Measurements from ENCODE around the gene AKAP5. TPM values are rescaled to one million over a fixed set of nuclear protein-coding genes. Genes with fewer than 3 reads are reported as not detected.

AKAP5 gene
- total RNA-seq, 1 experiment from 2014 or later = 3.0 TPM

GRCh38 chr14:64465191-64465822 is at the start of gene AKAP5 (continued):
- TF ChIP-seq FOXJ3 (CRISPR knock-in tag; IDR thresholded peaks at IDR 0.05; ENCODE audit: borderline replicate concordance) (no peak), PRRX2 (CRISPR knock-in tag; IDR thresholded peaks at IDR 0.05) (no peak), ZNF423 (CRISPR knock-in tag; IDR thresholded peaks at IDR 0.05) (peak; percentile 69), TEAD1 (CRISPR knock-in tag; IDR thresholded peaks at IDR 0.05) (no peak), KAT7 (CRISPR knock-in tag; IDR thresholded peaks at IDR 0.05; ENCODE audit: borderline replicate concordance) (0 out of 2 replicates have a peak, but pooled peaks have one; percentile 53), MYBL2 (CRISPR knock-in tag; IDR thresholded peaks at IDR 0.05) (no peak), SMAD4 (CRISPR knock-in tag; IDR thresholded peaks at IDR 0.05) (no peak), MXD4 (CRISPR knock-in tag; IDR thresholded peaks at IDR 0.05; ENCODE audit: borderline replicate concordance) (no peak), USF2 (CRISPR knock-in tag; IDR thresholded peaks at IDR 0.05) (peak; percentile 42; the same call in 1 of the 2 replicates)

- ATAC-seq (no peak), DNase-seq (ENCODE audit: low spot score) (no peak)
- ChIA-PET CTCF (interaction anchor here (1.1 kb wide), 1 partner anchor 14 kb away, joined by 4 read pairs; no protein-coding TSS in a partner anchor), POLR2A (no interaction called here)
- H3K36me3 Mint-ChIP-seq = peaks cover 79% of the 10 kb centered on the region
- TF ChIP-seq EMX1 (CRISPR knock-in tag; IDR thresholded peaks at IDR 0.05) (no peak), GABPB1 (CRISPR knock-in tag; IDR thresholded peaks at IDR 0.05) (no peak), NR3C1 (CRISPR knock-in tag; conservative IDR thresholded peaks at IDR 0.05; ENCODE audit: low read depth) (no peak)
- H3K9me3 Mint-ChIP-seq = no peaks in the 10 kb centered on the region
- no peak overlapping the region for H3K27ac Mint-ChIP-seq
- H3K27me3 Mint-ChIP-seq (ENCODE audit: low read depth) = no peaks in the 10 kb centered on the region
- H3K4me1 Mint-ChIP-seq = no peaks in the 10 kb centered on the region
- no peak overlapping the region for H3K4me3 Mint-ChIP-seq
These were observed 48.9 kb upstream of the AKAP5 start for GRCh38 chr14:64416348-64416932.

GRCh38 chr14:64417055-64417770 is 48.1 kb upstream of the AKAP5 start:
- H3K9me3 Mint-ChIP-seq = no peaks in the 10 kb centered on the region
- H3K27me3 Mint-ChIP-seq (ENCODE audit: low read depth) = no peaks in the 10 kb centered on the region
- no peak overlapping the region for H3K4me3 Mint-ChIP-seq
- H3K27ac Mint-ChIP-seq = peak overlapping the region; percentile 71; the same call in 1 of the 2 replicates
- ATAC-seq (no peak), DNase-seq (ENCODE audit: low spot score) (no peak)
- CTCF ChIA-PET = interaction anchor here (0.8 to 1.3 kb wide), 2 partner anchors 13 to 73 kb away, joined by 3 to 4 read pairs; no protein-coding TSS in a partner anchor
- H3K4me1 Mint-ChIP-seq = no peaks in the 10 kb centered on the region
- TF ChIP-seq PRDM15 (CRISPR knock-in tag; IDR thresholded peaks at IDR 0.05) (no peak), SOX15 (CRISPR knock-in tag; IDR thresholded peaks at IDR 0.05) (no peak), NFE2L1 (CRISPR knock-in tag; IDR thresholded peaks at IDR 0.05) (no peak), PRRX2 (CRISPR knock-in tag; IDR thresholded peaks at IDR 0.05) (no peak), ZNF416 (CRISPR knock-in tag; IDR thresholded peaks at IDR 0.05) (no peak)
- POLR2A ChIA-PET = no interaction called here
- peaks cover 78% of the 10 kb centered on the region for H3K36me3 Mint-ChIP-seq

GRCh38 chr14:64417771-64418125 is 47.6 kb upstream of the AKAP5 start:
- Mint-ChIP-seq H3K4me1 (no peaks in the 10 kb centered on the region), H3K9me3 (no peaks in the 10 kb centered on the region), H3K27me3 (ENCODE audit: low read depth) (no peaks in the 10 kb centered on the region), H3K36me3 (peaks cover 80% of the 10 kb centered on the region), H3K4me3 (no peak overlapping the region), H3K27ac (no peak overlapping the region)
- ATAC-seq = no peak
- no peak for DNase-seq (ENCODE audit: low spot score)
- CTCF ChIA-PET = interaction anchor here (0.8 to 1.3 kb wide), 2 partner anchors 12 to 73 kb away, joined by 3 to 4 read pairs; no protein-coding TSS in a partner anchor
- POLR2A ChIA-PET = no interaction called here
- TF ChIP-seq OVOL2 (CRISPR knock-in tag; IDR thresholded peaks at IDR 0.05; ENCODE audit: borderline replicate concordance) = no peak
- no peak for TF ChIP-seq CTCF (IDR thresholded peaks at IDR 0.05)
- no peak for TF ChIP-seq ARID4B (CRISPR knock-in tag; IDR thresholded peaks at IDR 0.05; ENCODE audit: borderline replicate concordance)
- TF ChIP-seq TP53 (CRISPR knock-in tag; IDR thresholded peaks at IDR 0.05) = no peak
